Left lung (tissue), 10 donors: Measurements from ENCODE around the gene VWF. TPM values are rescaled to one million over a fixed set of nuclear protein-coding genes. Genes with fewer than 3 reads are reported as not detected.

ENCODE experiments used
- ATAC-seq: fragments of 200-7000 bp; cut with Tn5 transposase; one replicate; pipeline ENCODE4 v1.9.1; 2020; ENCODE audit warnings: moderate library complexity
- DNase-seq, 4 donors: peaks; one replicate each; pipeline ENCODE4 v3.0.0-alpha.2; 2013 to 2020
- H3K27ac ChIP-seq, 2 donors: fragments of 200-600 bp; sonication (generic) in 1 of 2; one replicate each; pipeline versions ENCODE4 v1.5.0 to v1.8.0; 2020 to 2021
- H3K27me3 ChIP-seq, 2 donors: fragments of 200-600 bp; sonication (generic) in 1 of 2; one replicate each; pipeline versions ENCODE4 v1.5.0 to v1.8.0; 2020 to 2021
- H3K36me3 ChIP-seq, 2 donors: fragments of 200-600 bp; sonication (generic) in 1 of 2; one replicate each; pipeline versions ENCODE4 v1.5.0 to v1.8.0; 2020 to 2021
- H3K4me1 ChIP-seq, 2 donors: fragments of 200-600 bp; one replicate each; pipeline ENCODE4 v1.8.0; 2021
- H3K4me3 ChIP-seq, 2 donors: fragments of 200-600 bp; sonication (generic) in 1 of 2; one replicate each; pipeline versions ENCODE4 v1.5.0 to v1.8.0; 2020 to 2021; ENCODE audit warnings: mild to moderate bottlenecking in 1 of 2
- H3K9me3 ChIP-seq, 2 donors: fragments of 200-600 bp; sonication (generic) in 1 of 2; one replicate each; pipeline versions ENCODE4 v1.5.0 to v1.8.0; 2020 to 2021
- CTCF ChIP-seq, 2 donors: fragments of 200-600 bp; sonication (generic) in 1 of 2; IDR thresholded peaks; one replicate each; pipeline versions ENCODE4 v1.5.0 to v1.8.0; 2021; ENCODE audit warnings: antibody characterized with exemption in 2 of 2
- intact Hi-C, 2 donors: fragments of 100-400 bp; cut with DNase I; formaldehyde crosslinking; loops; one replicate each; pipeline versions ENCODE4 v1.11.2 to v1.14.2; 2022
- polyA plus RNA-seq, 6 donors: library from polyadenylated mRNA; unstranded; fragments of 120-200 nt; gene quantifications; one replicate each; pipeline ENCODE4 v1.2.1, GENCODE V29; 2013; ENCODE audit not compliant: insufficient read length in 6 of 6
- total RNA-seq, 2 donors: library from RNA; stranded (reverse); fragmentation: NEBNext Ultra II Directional; extraction: Animal tissue kit (Norgen Biotek cat#: 25700); gene quantifications; one replicate each; pipeline ENCODE4 v1.2.1, GENCODE V29; 2021
- donor health status: DM: no; HTN: yes; CAD: no.
- donor health status: DM: no; HTN: no; CAD: no.

Gene VWF
- total and polyA plus RNA-seq, 8 donors, result 123 to 401 (median 147) TPM

DNA sequence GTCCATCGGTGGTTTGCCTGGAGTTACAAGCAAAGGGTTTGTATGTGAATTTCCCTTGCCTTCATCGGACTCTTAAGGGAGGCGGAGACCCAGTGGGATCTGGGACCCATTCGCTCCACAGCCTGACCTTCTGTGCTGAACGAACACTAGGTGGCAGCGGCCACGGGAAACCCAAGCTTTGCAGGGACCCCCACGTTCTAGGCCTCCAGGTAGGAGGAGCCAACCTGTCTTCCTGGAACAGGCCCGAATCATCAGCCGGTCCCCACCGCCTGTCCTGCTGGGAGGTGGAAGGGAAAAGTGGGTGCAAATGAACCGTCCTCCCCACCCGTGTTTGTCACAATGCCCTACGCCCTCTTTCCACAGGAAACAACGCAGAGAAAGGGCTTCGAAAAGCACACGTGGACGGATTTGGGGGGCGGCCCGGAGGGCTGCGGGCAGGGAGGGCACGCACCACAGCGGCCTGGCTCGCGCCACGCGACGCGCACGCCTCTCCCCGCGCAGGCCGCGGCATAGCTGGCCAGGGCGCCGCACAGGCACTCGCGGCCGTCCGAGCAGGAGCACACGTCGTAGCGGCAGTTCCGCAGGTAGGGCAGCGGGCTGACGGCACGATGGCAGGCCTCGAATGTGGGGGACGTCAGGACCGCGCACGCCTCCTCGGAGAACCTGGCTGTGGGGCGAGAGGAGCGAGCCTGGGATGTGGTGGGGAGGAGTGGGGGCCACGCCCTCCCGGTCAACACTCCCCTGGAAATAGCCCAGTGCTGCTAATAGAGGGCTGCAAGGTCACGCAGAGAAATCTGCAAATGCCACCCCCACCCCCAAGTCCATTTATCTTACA, 67.8 kb downstream of the VWF start:
- H3K36me3 ChIP-seq, result no peaks in the 10 kb centered on the region
- peaks cover 5 to 24% of the 10 kb centered on the region in 2 donors for H3K27me3 ChIP-seq
- intact Hi-C loops, result no loop called here
- H3K4me3 ChIP-seq, result no peak overlapping the region
- H3K27ac ChIP-seq, result no peak overlapping the region
- H3K4me1 ChIP-seq, result peaks cover 0 to 8% of the 10 kb centered on the region in 2 donors
- TF ChIP-seq CTCF (IDR thresholded peaks at IDR 0.05), result no peak
- H3K9me3 ChIP-seq, result no peaks in the 10 kb centered on the region
- DNase-seq (no peak), ATAC-seq (peak; percentile 29)

GRCh38 chr12:6053541-6053940, 70.9 kb downstream of the VWF start:
- Histone ChIP-seq H3K27me3 (peaks cover 5 to 24% of the 10 kb centered on the region in 2 donors), H3K36me3 (peaks cover 0 to 13% of the 10 kb centered on the region in 2 donors), H3K9me3 (no peaks in the 10 kb centered on the region), H3K27ac (no peak overlapping the region), H3K4me1 (peaks cover 0 to 8% of the 10 kb centered on the region in 2 donors), H3K4me3 (no peak overlapping the region)
- DNase-seq, result no peak
- peak; percentile 22 for ATAC-seq
- intact Hi-C loops, result no loop called here
- no peak for TF ChIP-seq CTCF (IDR thresholded peaks at IDR 0.05)

DNA sequence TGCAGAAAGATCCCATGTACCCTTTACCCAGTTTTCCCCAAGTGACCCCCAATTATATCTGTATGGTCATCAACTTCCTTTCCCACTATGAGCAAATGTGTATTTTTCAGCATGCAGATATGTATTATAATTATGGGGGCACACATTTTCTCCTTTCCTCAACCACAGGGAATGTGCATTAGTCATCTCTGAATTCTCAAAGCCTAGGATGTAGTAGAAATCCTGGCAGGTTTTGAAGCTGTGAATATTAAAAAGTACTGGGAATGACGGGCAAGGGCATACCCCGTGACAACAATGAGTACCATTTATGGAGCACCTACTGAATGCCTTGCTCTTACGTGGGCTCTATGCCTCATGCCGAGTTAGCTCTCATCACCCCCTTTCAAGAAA, 71.5 kb downstream of the VWF start:
- H3K27me3 ChIP-seq, result peaks cover 5 to 22% of the 10 kb centered on the region in 2 donors
- no peaks in the 10 kb centered on the region for H3K9me3 ChIP-seq
- peaks cover 0 to 8% of the 10 kb centered on the region in 2 donors for H3K4me1 ChIP-seq
- DNase-seq (no peak), ATAC-seq (no peak)
- H3K4me3 ChIP-seq, result no peak overlapping the region
- intact Hi-C loops, result no loop called here
- H3K27ac ChIP-seq, result no peak overlapping the region
- H3K36me3 ChIP-seq, result peaks cover 0 to 13% of the 10 kb centered on the region in 2 donors
- no peak for TF ChIP-seq CTCF (IDR thresholded peaks at IDR 0.05)

DNA sequence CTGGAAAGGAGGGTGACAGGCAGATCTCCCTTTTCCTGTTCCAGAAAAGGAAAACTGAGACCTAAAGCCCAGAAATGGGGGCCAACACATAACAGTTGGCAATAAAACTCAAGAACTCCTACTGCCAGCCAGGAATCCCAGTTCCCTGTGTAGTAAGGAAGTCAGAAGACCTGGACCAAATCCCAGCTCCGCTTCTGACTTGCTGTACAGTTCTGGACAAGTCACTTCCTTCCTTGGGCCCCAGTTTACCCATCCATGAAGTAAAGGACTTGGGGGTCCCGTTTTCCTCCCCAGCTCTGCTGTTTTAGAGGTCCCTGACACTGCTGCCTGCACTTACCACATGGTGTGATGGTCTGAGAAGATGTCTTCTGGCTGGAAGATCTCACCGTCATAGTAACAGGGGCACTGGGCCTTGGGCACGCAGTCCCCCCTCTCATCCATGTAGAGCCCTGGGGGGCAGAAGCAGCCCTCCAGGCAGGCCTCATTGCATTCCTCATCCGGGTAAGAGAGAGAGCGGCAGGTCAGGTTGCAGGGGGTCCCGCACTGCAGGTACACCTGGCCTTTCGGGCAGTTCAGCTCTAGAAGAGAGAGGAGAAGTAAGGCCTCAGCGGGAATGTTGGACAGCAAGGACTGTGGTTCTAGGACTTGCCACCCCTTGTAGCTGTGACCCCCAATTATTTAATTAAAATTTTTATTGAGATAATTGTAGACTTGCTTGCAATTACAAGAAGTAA, 72.1 kb downstream of the VWF start:
- H3K4me3 ChIP-seq, result no peak overlapping the region
- DNase-seq (no peak), ATAC-seq (no peak)
- no peak overlapping the region for H3K27ac ChIP-seq
- no peaks in the 10 kb centered on the region for H3K9me3 ChIP-seq
- peaks cover 5 to 16% of the 10 kb centered on the region in 2 donors for H3K27me3 ChIP-seq
- intact Hi-C loops, result no loop called here
- peaks cover 0 to 8% of the 10 kb centered on the region in 2 donors for H3K4me1 ChIP-seq
- peaks cover 0 to 13% of the 10 kb centered on the region in 2 donors for H3K36me3 ChIP-seq
- TF ChIP-seq CTCF (IDR thresholded peaks at IDR 0.05), result no peak

GRCh38 chr12:6049992-6050391, 74.5 kb downstream of the VWF start:
- Histone ChIP-seq H3K4me3 (no peak overlapping the region), H3K27ac (no peak overlapping the region), H3K27me3 (no peaks in the 10 kb centered on the region), H3K9me3 (no peaks in the 10 kb centered on the region), H3K36me3 (peaks cover 0 to 13% of the 10 kb centered on the region in 2 donors), H3K4me1 (no peaks in the 10 kb centered on the region)
- no peak for TF ChIP-seq CTCF (IDR thresholded peaks at IDR 0.05)
- DNase-seq (no peak), ATAC-seq (no peak)
- intact Hi-C loops, result no loop called here
